Gastroesophageal sphincter (tissue), 3 donors: ENCODE measurements around the gene ZNF189.

ENCODE experiments used
- CTCF ChIP-seq, 4 experiments: fragments of 200-600 bp in 2 of 4; fragments of 450-650 bp in 2 of 4; sonication (generic) in 1 of 4; IDR thresholded peaks; one replicate each; pipeline ENCODE4 v1.5.1; 2017 to 2019; ENCODE audit warnings: antibody characterized with exemption in 4 of 4, mild to moderate bottlenecking in 2 of 4, moderate library complexity in 2 of 4
- POLR2A ChIP-seq, 2 donors: fragments of 450-650 bp; IDR thresholded peaks; one replicate each; pipeline ENCODE4 v1.6.1; 2017; ENCODE audit warnings: antibody characterized with exemption in 2 of 2, mild to moderate bottlenecking in 2 of 2, moderate library complexity in 1 of 2
- POLR2AphosphoS5 ChIP-seq: sonication (generic); formaldehyde crosslinking; IDR thresholded peaks from one replicate; pipeline ENCODE4 v1.6.1; 2017; ENCODE audit warnings: antibody characterized with exemption

GRCh38 chr9:101417389-101417788, 18.7 kb downstream of the ZNF189 start:
- TF ChIP-seq POLR2A (IDR thresholded peaks at IDR 0.05) (no peak), CTCF (IDR thresholded peaks at IDR 0.05) (no peak), POLR2AphosphoS5 (no peak)
